HEK293 (cell line): ENCODE results near the gene MPHOSPH9.

Source experiments
- CTCF ChIA-PET: fragments of 350-600 bp; formaldehyde crosslinking; extraction: SDS; loops from one replicate; lab custom pipeline; 2021; ENCODE audit warnings: antibody characterized with exemption; lab: Yijun Ruan, JAX
- POLR2A ChIA-PET: fragments of 300-600 bp; formaldehyde crosslinking; extraction: SDS; loops from one replicate; lab custom pipeline; 2020; ENCODE audit warnings: antibody characterized with exemption, inconsistent platforms; lab: Yijun Ruan, JAX
- H3K27ac ChIP-seq: fragments of 200-500 bp; sonication (Bioruptor generic); 2 replicates; pipeline ENCODE4 v1.5.1; 2014; ENCODE audit warnings: low read depth, low read length, control low read depth, inconsistent platforms; ENCODE audit errors: extremely low read depth
- H3K36me3 ChIP-seq, 2 experiments: fragments of 200-500 bp in 1 of 2; sonication (Bioruptor generic) in 1 of 2; 1 replicate in 1 of 2; 2 replicates in 1 of 2; pipeline ENCODE4 v1.5.1; 2014 to 2017; ENCODE audit warnings: inconsistent platforms in 2 of 2, low read length in 2 of 2; ENCODE audit not compliant: control insufficient read depth in 2 of 2, insufficient read depth in 1 of 2
- H3K4me1 ChIP-seq: fragments of 200-500 bp; sonication (Bioruptor generic); 2 replicates; pipeline ENCODE4 v1.5.1; 2014; ENCODE audit warnings: mild to moderate bottlenecking, low read length, inconsistent platforms; ENCODE audit not compliant: control insufficient read depth, insufficient read depth
- H3K4me3 ChIP-seq: 2 replicates; pipeline ENCODE4 v1.5.1; 2011; ENCODE audit warnings: low read depth, mild to moderate bottlenecking, control low read depth, low read length, moderate library complexity
- H3K9me3 ChIP-seq: fragments of 200-500 bp; sonication (Bioruptor generic); 2 replicates; pipeline ENCODE4 v1.5.1; 2014; ENCODE audit warnings: low read depth, low read length, inconsistent platforms; ENCODE audit not compliant: control insufficient read depth, insufficient read depth
- ELK4 ChIP-seq: IDR thresholded peaks from 2 replicates; pipeline ENCODE4 v1.6.1; 2011; ENCODE audit warnings: mild to moderate bottlenecking, low read depth, low read length, borderline replicate concordance
- GLIS2 ChIP-seq: fragments of 450-650 bp; formaldehyde crosslinking; IDR thresholded peaks from 2 replicates; pipeline ENCODE4 v1.5.1; 2016; ENCODE audit warnings: missing biosample characterization, missing genetic modification characterization
- IKZF3 ChIP-seq: fragments of 450-650 bp; IDR thresholded peaks from 2 replicates; pipeline ENCODE4 v1.5.0; 2018; ENCODE audit warnings: missing biosample characterization, mild to moderate bottlenecking, missing genetic modification characterization, moderate library complexity
- KLF7 ChIP-seq: fragments of 450-650 bp; formaldehyde crosslinking; IDR thresholded peaks from 2 replicates; pipeline ENCODE4 v1.5.1; 2016; ENCODE audit warnings: missing biosample characterization, missing genetic modification characterization, borderline replicate concordance
- PRDM2 ChIP-seq: fragments of 450-650 bp; formaldehyde crosslinking; IDR thresholded peaks from 2 replicates; pipeline ENCODE4 v1.5.1; 2016; ENCODE audit warnings: missing biosample characterization, missing genetic modification characterization, borderline replicate concordance
- PRDM4 ChIP-seq: fragments of 450-650 bp; formaldehyde crosslinking; IDR thresholded peaks from 2 replicates; pipeline ENCODE4 v1.5.1; 2017; ENCODE audit warnings: missing biosample characterization, missing genetic modification characterization
- REPIN1 ChIP-seq: fragments of 450-650 bp; formaldehyde crosslinking; IDR thresholded peaks from 2 replicates; pipeline ENCODE4 v1.5.1; 2017; ENCODE audit warnings: missing biosample characterization, missing genetic modification characterization, low read depth
- SCRT2 ChIP-seq: fragments of 450-650 bp; formaldehyde crosslinking; IDR thresholded peaks from 2 replicates; pipeline ENCODE4 v1.5.1; 2016; ENCODE audit warnings: missing biosample characterization, missing genetic modification characterization
- ZIC2 ChIP-seq: fragments of 450-650 bp; formaldehyde crosslinking; IDR thresholded peaks from 2 replicates; pipeline ENCODE4 v1.5.1; 2016; ENCODE audit warnings: missing biosample characterization, missing genetic modification characterization
- ZNF138 ChIP-seq: fragments of 450-650 bp; formaldehyde crosslinking; IDR thresholded peaks from 2 replicates; pipeline ENCODE4 v1.5.1; 2016; ENCODE audit warnings: missing biosample characterization, missing genetic modification characterization, borderline replicate concordance
- ZNF157 ChIP-seq: fragments of 450-650 bp; formaldehyde crosslinking; IDR thresholded peaks from 2 replicates; pipeline ENCODE4 v1.5.1; 2016; ENCODE audit warnings: missing biosample characterization, missing genetic modification characterization
- ZNF274 ChIP-seq, 2 experiments: fragments of 200-500 bp in 1 of 2; fragments of 450-650 bp in 1 of 2; sonication (Bioruptor generic) in 1 of 2; formaldehyde crosslinking in 1 of 2; IDR thresholded peaks; 2 replicates each; pipeline versions ENCODE4 v1.5.1 to v1.6.1; 2014 to 2016; ENCODE audit warnings: borderline replicate concordance in 1 of 2, inconsistent platforms in 1 of 2, low read length in 1 of 2, missing biosample characterization in 1 of 2, missing genetic modification characterization in 1 of 2
- ZNF324 ChIP-seq: fragments of 450-650 bp; formaldehyde crosslinking; IDR thresholded peaks from 2 replicates; pipeline ENCODE4 v1.5.1; 2016; ENCODE audit warnings: missing biosample characterization, missing genetic modification characterization
- ZNF510 ChIP-seq: fragments of 450-650 bp; formaldehyde crosslinking; IDR thresholded peaks from 2 replicates; pipeline ENCODE4 v1.5.1; 2018; ENCODE audit warnings: mild to moderate bottlenecking, missing genetic modification characterization, missing biosample characterization; ENCODE audit not compliant: insufficient replicate concordance
- ZNF513 ChIP-seq: fragments of 450-650 bp; IDR thresholded peaks from 2 replicates; pipeline ENCODE4 v1.5.1; 2018; ENCODE audit warnings: missing biosample characterization, missing genetic modification characterization
- ZNF514 ChIP-seq: fragments of 450-650 bp; formaldehyde crosslinking; IDR thresholded peaks from 2 replicates; pipeline ENCODE4 v1.5.1; 2016; ENCODE audit warnings: missing biosample characterization, missing genetic modification characterization
- ZNF580 ChIP-seq: fragments of 450-650 bp; formaldehyde crosslinking; IDR thresholded peaks from 2 replicates; pipeline ENCODE4 v1.5.1; 2016; ENCODE audit warnings: missing biosample characterization, missing genetic modification characterization
- ZNF596 ChIP-seq: fragments of 450-650 bp; IDR thresholded peaks from 2 replicates; pipeline ENCODE4 v1.5.0; 2018; ENCODE audit warnings: missing biosample characterization, mild to moderate bottlenecking, missing genetic modification characterization, moderate library complexity
- ZNF639 ChIP-seq: fragments of 450-650 bp; formaldehyde crosslinking; IDR thresholded peaks from 2 replicates; pipeline ENCODE4 v1.5.1; 2016; ENCODE audit warnings: missing biosample characterization, missing genetic modification characterization
- ZNF677 ChIP-seq: fragments of 450-650 bp; IDR thresholded peaks from 2 replicates; pipeline ENCODE4 v1.5.0; 2018; ENCODE audit warnings: missing biosample characterization, mild to moderate bottlenecking, missing genetic modification characterization, moderate library complexity
- ZNF768 ChIP-seq: fragments of 450-650 bp; formaldehyde crosslinking; IDR thresholded peaks from 2 replicates; pipeline ENCODE4 v1.5.1; 2018; ENCODE audit warnings: missing biosample characterization, mild to moderate bottlenecking, missing genetic modification characterization

The MPHOSPH9 gene

GRCh38 chr12:123263196-123263817 is 30.4 kb upstream of the MPHOSPH9 start:
- H3K4me1 ChIP-seq = no peaks in the 10 kb centered on the region
- POLR2A ChIA-PET = interaction anchor here (1.2 kb wide), 1 partner anchor 103 kb away, joined by 3 read pairs; no protein-coding TSS in a partner anchor
- H3K36me3 ChIP-seq = peaks cover 36 to 92% of the 10 kb centered on the region in 2 experiments
- CTCF ChIA-PET = interaction anchor here (0.6 kb wide), 2 partner anchors 122 to 201 kb away, joined by 3 read pairs; no protein-coding TSS in a partner anchor
- no peaks in the 10 kb centered on the region for H3K9me3 ChIP-seq
- H3K27ac ChIP-seq = no peak overlapping the region
- no peak overlapping the region for H3K4me3 ChIP-seq
- TF ChIP-seq IKZF3 = no peak
- no peak for TF ChIP-seq ZNF514 (tag by site-specific recombination)
- TF ChIP-seq ZNF580 (tag by site-specific recombination) = no peak
- TF ChIP-seq ZNF677 (tag by site-specific recombination) = no peak
- no peak for TF ChIP-seq ZNF138 (tag by site-specific recombination)
- TF ChIP-seq PRDM4 = no peak
- no peak for TF ChIP-seq REPIN1
- TF ChIP-seq ZNF596 = no peak
- TF ChIP-seq PRDM2 (tag by site-specific recombination) = no peak
- TF ChIP-seq KLF7 = no peak
- TF ChIP-seq ZIC2 (tag by site-specific recombination) = peak; percentile 50
- no peak for TF ChIP-seq ZNF768 (tag by site-specific recombination)
- TF ChIP-seq ELK4 = no peak
- TF ChIP-seq ZNF510 (tag by site-specific recombination) = no peak
- no peak for TF ChIP-seq ZNF513 (tag by site-specific recombination)
- no peak for TF ChIP-seq ZNF157 (tag by site-specific recombination)
- TF ChIP-seq SCRT2 (tag by site-specific recombination) = peak; percentile 75
- no peak for TF ChIP-seq ZNF324
- no peak for TF ChIP-seq GLIS2 (tag by site-specific recombination)
- TF ChIP-seq ZNF639 (tag by site-specific recombination) = no peak
- TF ChIP-seq ZNF274 (IDR thresholded peaks at IDR 0.05; ENCODE audit: low read length) = no peak
- no peak for TF ChIP-seq ZNF274 (tag by site-specific recombination; IDR thresholded peaks at IDR 0.05; ENCODE audit: borderline replicate concordance)
